NCI-H2029 treated with DMSO at 0.1 percent for 48 hours (cell line): ENCODE results near the gene GLI2.

Experiments used
- DNase-seq: peaks from one replicate; lab custom pipeline; 2025; lab: John Stamatoyannopoulos, UW

Gene GLI2

DNA sequence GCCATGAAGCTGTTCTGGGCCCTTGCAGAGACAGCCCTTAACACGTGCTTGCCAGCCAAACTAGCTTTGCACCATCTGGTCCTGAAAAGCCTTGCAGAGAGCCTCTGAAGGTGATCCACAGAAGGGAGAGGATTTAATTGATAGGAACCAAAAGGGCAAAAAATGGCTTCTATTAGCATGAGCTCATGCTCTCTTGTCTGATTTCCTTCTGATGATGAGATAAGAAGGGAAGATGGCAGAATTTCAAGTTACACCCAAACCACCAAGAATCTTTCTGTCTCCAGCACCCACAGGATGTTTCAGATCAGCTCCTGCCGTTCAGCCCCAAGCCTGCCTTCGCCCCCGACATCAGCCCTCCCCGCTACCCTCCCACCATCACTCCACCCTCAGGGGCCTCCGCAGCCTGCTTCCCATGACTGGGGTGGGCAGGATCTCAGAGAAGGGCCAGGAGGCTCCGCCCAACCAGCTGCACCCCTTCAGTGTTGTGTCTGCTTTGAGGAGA, 23.4 kb upstream of the GLI2 start:
- no peak for DNase-seq

DNA sequence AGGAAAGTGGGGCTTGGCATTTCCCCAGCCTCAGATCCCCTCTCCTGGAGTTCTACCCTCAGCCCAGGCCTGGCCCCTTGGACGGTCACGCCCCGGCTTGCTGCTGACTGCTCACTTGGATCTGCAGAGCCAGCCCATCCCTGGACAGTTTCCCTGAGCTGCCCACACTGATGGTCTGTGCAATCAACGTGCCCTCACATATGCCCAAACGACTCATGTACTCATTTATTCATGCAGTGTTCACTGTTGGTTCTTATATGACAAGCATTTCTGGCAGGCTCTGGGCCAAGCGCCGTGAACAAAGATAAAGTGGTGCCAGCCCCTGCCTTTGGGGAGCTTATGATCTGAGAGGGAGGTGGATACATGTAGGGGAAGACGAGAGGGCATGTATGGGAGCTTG, 20.3 kb upstream of the GLI2 start:
- no peak for DNase-seq

DNA sequence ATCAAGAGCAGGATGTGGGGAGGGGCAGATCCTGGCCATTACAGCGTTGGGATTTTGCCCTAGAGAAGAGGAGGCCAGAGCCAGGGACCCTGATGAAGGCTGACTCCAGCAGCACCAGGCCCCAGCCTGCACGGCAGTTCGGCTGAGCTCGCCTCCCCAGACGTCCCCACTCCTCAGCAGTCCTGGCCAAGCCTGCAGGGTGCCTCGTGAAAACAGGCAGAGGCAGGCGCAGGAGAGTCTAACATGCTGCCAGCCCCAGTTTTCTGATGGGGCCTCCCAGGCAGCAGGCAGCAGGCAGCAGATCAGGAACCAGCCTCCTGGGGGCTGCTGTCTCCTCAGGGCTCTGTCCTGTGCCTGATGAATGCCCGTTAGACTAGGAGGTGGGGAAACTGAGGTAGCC, 19.7 kb upstream of the GLI2 start:
- no peak for DNase-seq

DNA sequence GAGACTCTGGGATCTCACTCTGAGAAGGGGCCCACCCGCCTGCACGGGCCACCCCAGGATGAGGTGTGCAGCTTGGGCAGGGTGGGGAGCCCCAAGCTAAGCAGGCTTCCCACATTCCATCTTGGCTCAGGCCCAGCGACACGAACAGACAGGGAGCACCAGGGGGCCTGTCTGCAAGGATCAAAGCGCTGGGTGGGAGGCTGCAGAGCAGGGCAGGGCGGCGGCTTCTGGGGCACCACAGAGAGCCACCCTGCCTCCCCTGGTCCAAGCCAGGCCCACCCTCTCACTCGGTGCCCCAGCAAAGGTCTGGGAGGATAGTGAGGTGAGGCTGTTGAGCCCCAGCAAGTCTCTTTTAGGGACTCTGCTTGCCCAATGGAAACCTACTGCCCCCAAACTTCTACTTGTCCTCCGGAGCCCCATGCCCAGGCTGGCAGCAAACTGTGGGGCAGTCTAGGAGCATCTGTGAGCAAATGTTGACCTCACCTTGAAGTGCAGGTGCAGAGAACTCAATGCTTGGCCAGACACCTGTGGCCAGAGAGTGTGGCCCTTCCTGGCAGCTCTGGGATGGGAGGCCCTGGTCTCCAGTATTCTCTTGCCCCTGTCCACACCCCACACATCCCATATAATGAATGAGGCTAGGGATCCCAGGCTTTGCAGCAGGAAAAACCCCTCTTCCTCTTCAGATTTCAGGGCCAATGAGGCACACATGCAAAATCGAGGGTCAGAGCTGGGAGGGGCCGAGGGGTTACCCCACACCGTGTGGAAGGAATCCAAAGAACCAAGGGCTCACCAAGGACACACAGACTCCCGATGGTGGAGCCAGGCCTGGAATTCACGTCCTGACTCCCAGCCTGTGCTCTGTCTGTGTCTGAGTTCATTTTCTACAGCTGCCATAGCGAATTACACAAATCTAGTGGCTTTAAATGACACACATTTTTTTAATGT, 18.8 kb upstream of the GLI2 start:
- no peak for DNase-seq

DNA sequence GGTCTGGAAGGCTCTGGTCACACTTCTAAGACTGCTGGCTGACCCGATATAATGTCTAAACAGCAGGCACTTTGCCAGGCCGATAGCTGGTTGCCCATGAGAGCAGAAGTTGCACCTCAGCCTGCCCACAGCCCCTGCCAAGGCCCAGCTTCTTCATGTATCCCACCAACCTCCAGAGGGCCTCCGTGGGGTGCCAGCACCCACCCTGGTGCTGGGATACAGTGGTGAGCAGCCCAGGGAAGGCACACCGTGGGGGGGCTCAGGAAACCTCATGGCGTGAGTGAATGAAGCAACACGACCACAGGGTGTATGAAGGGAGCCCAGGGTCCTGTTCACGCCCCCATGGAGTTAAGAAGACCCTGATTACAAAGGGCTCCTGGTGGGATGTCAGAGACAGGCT, 16.2 kb upstream of the GLI2 start:
- DNase-seq = no peak

DNA sequence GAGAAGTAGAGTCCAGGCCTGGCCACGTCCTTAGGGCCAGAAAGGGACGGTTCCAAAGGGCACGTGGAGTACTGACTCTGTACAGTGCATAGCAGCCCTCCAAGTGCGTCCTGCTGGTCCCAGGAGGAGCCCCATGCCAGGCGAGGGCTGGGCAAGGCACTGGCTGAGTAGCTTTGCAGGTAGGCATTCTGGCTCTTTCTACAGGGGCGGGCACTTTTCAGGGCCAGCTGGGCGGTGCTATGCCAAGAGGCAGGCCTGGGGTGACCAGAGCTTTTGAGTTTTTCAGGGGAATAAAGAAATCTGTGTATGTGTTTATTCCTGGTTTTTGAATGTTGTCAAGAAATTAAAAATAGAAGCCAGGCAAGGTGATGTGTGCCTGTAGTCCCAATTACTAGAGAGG, 15.4 kb upstream of the GLI2 start:
- DNase-seq = no peak

DNA sequence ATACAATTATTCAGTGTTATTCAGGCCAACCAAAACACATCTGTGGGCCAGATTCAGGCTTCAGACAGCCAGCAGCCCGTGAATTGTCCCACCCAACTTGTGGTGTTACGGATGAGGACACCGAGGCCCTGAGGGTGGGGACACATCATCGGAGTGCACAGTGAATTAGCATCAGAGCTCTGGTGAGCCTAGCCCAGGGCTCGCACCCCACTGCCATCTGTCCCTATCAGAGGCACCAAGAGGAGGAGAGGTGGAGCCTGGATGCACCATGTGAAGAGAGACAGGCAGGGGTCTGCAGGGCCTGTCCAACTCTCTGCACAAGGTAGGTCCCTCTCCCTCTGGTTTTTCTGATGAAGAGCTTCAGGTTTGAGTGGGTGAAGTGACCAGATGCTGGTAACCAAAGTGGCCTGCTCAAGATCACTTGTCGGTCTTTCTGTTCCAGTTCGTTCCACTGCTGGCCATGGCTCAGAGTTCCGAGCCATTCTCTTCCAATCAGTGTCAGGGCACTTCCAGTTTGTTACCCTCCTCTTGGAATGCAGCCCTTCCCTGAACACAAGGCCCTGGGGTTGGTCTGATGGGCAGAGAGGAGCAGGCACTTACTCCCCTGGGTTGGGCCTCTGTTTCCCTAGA, 14.8 kb upstream of the GLI2 start:
- DNase-seq = no peak

DNA sequence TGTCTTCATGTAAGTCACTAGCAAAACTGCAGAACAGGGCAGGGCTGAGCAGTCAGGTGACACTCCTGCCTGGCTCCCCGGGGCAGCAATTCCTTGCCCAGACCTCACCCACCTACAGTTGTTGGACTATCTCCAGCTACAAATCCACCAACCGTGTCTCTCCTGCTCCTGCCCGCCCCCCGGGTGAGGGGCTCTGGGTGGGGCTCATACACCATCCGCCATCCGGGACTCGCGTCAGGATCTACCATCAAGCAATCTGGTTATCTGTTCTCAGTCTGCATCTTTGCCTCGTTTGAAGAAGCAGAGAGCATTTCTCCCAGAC, 13.5 kb upstream of the GLI2 start:
- DNase-seq = no peak

DNA sequence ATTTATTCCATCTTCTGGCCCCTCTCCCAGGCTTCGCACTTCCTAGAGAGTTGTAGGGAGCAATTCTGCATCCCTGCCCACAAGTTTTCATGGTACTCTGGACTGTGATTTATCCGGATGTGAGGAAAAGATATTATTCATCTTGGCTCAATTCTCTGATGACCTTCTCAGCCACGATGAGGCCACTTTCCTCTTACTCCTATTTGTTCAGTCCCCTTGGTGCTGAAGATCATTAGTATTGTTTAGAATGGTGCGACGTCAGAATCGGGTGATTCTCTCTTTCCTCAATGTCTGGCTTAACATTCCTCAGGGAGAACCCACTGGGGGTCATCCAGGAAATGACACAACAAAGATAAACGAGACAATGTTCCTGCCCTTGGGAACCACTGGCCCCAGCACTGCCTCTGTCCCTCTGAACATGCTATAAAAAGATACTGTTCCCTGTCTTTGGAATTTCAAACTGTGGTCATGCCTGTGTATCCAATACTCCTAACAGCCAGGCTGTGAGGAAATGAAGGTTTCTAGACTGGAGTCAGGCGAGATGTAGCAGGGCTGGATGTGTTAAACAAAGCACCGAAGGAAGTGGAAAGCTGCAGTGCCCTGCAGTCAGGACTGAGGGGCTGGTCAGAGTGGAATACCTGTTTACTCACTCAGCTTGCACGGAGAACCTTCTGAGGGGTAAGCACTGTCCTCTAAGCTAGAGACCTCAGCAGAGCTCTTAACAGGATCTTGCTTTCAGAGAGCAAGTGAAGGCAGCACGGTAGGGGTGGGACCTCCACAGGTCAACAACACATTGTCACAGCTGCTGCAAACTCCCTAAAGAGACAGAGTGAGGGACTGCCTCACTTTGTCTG, 12.9 kb upstream of the GLI2 start:
- DNase-seq = no peak

DNA sequence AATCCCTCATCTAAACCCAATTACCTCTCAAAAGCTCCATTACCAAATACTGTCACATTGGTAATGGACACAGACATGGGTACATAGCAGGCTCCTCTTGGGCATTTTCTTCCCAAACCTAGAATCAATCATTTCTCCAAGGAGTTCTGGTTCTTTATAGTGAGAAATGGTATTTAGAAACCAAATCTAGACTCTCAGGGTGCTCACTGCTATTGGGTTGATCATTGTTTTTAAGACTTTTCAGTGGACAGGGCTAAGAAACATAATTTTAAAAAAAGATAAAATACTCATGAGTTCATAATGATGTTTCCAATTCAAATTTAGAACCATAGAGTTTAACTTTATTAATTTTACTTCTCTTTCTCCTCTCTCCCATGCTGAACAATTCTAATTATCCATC, 9.4 kb upstream of the GLI2 start:
- DNase-seq = no peak

DNA sequence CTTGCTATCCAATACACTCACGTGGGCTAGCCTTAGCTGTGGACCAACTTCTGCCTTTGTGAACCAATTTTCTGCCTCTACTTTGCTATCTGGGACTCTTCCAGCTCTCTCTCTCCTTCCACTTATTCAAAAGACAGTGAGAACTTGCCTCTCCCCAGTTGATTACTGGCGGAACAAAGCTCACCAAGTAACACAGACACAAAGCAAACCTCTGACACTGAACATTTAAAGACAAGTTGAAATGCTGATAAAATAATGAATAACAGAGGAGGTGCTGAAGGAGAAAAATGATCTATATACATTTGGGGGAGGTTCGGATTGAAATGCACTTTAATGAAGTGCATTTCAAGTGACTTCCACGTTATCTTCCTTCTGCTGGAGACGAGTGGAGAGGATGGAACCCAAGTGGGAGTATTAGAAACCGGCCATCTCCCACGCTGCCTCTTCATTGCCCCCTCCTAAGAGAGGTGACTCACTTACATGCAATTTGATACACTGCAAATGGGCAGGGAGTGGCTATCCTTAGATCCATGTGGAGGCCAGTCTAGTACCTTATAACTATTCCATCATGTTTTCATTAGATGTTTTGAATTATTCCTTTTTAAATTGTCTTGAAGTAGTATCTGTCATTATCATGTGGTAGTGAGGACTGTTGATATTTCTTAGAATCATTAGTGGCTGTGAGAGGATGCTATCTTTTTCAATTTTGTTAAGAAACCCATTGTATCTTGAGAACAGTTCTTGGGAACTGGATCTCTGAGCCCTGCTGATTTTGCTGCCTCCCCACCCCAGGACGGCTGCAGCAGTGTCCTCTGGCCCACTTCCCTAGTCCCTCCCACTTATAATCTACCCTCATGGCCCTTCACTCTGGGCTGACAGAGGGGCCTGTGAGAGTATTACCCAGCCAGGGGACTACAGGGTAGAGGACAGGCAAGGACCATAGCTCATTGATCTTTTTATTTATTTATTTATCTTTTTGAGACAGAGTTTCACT, 6.0 kb upstream of the GLI2 start:
- no peak for DNase-seq

DNA sequence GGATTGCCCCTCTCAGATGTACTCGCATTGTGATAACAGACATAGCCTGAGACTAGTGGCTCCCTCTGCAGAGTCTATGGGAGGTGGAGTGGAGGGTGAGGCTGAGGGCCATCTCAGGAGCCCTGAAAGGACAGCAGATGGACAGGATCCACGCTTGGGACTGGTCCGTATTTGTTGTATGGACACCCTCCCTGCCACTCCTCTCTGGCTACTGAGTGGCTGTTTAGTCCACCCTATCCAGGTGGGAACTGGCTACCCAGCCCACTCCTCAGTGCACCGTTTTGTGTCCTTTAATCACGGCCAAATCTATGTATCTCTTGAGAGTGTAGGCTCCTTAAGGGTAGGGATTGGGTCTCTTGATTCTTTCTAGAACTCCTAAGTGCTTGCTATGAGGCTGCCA, 4.5 kb upstream of the GLI2 start:
- no peak for DNase-seq

DNA sequence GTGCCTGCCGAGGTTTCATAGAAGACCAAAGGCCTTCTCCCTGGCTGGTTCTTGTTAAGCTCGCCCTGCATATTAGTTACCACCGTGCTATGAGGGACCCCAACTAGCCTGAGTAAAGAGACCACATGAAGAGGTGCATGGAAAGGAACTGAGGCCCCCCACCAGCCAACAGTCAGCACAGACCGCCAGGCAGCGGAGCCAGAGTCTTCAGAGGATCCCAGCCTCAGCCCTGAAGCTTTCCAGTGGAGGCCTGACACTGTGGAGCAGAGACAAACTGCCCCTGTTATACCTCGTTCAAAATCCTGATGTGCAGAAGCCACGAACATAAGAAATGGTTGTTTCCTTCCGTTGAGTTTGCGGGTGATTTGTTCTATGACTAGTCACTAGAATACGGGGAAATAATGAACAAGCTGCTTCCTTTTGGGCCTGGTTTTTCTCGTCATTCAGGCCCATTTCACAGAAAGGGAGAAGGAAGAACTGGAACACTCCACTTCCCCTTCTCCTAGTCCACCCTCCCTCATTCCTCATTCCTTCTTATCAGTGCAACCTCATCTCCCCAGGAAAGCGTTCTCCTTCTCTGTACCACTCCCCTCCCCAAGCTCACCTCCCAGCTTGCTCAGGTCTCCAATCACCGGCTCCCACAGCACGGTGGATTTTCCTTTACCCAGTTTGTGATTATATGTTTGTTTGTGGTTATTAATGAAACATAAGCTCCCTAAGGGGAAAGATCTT, 3.0 kb upstream of the GLI2 start:
- no peak for DNase-seq

DNA sequence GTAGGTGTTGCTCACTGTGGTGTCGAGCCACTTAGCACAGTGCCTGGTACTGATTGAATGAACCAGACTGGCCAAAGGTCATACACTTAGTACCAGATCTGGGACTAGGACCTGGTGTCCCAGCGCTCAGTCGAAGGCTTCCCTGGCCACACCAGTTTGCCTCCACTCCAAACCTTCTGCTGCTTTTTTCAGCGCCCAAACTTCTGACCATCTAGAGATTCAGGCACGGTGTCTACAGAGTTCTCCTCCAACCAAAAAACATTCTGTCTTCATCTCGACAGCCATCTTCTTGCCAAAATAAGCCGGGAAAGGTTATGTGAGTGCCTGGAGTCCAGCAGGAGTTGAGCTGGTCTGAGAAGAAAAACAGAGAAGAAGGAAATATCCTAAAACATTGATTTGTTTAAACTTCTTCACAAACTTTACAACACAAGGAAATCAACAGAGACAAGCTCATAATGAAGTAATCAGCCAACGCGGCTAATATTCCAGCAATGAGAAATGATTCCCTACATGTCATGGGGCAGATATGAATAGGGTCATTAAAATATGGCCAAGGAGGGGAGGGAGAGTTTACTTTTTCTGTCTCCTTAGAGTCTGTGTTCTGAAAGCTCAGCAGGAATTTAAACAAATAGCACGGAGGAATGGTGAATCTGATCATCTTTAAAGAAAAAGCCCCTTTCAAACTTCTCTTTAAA, 2.3 kb upstream of the GLI2 start:
- no peak for DNase-seq

DNA sequence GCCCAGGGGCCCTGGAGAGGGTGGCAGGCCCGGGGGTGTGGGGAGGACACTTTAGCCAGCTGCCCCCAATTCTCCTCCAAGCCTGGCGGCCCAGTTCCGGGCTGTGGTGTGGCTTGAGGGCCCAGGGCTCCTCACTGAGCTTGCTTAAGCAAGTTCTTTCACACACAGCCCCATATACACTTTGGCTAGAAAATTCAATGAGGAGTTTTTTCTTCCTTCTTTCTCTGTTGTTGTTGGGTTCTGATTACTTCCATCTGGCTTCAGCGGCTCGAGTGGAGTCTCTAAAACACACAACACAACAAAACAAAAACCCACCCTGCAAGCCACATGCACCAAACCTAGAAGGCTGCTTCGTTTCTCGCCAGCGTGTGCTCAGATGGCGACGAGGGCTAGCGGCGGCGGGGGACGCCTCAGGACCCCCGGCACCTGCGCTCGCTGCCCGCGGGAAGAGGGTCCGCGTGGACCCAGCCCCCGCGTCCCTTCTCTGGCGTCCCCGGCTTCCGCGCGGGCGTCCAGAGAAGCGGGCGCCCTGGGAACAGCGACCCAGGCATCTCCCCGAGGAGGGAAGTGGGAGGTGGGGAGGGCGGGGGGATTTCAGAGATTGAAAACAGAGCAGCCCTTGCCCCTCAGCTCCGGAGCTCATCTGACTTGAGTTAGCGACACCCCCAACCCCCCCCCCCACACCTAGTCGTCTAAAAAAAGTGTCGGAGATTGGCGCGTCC, 577 bp upstream of the GLI2 start:
- no peak for DNase-seq

DNA sequence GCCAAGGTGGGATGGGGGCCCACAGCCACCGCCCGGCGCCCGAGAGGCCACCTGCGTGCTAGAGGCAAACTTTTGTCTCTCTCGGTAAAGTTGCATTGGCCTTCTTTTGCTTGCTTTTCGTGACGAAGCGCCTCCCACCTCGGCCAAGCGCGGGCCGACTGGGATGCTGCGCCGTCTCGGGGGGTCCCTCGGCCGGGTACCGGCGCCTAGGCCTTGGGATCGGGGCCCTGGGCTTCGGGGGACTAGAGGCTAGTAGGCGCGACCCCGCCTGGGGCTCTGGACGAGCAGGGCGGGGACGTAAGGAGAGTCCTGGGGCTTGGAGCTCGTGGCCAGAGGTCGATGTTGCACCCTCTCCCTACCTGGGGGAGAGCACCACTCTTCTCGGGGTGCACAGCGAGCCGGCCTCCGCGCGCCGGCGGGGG, 545 bp downstream of the GLI2 start:
- DNase-seq = no peak

DNA sequence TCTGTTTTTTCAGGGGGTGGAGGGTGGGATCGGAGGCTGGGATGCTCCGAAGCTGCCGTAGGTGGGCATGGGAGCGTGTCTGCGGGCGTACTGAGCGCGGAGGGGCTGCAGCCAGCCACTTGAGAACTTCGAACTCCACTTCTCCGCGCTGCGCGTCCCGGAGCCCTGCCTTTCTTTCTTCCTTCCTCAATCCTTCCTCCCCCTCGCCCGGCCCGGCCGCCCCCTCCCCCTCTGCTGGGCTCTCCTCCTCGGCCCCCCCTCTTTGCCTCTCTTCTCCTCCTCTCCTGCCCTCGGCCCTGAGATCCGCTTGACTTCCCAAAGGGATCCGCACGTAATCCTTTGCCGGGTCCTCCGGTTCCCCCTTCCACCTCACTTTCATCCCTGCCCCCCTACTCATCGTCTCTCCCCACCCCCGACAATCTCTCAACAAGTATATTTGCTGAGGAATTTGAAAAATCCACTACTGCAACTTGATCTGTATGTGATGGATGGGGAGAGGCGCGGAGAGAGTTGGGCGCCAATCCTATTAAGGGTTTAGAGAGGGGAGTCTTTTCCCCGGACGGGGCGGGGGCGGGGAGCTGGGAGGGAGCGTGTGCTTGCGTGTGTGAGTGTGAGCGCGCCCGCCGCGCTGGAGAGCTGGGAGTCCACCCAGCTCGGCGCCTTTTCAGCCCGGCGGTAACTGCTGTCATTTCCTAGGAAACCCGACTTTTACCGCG, 1.1 kb downstream of the GLI2 start:
- DNase-seq = no peak

DNA sequence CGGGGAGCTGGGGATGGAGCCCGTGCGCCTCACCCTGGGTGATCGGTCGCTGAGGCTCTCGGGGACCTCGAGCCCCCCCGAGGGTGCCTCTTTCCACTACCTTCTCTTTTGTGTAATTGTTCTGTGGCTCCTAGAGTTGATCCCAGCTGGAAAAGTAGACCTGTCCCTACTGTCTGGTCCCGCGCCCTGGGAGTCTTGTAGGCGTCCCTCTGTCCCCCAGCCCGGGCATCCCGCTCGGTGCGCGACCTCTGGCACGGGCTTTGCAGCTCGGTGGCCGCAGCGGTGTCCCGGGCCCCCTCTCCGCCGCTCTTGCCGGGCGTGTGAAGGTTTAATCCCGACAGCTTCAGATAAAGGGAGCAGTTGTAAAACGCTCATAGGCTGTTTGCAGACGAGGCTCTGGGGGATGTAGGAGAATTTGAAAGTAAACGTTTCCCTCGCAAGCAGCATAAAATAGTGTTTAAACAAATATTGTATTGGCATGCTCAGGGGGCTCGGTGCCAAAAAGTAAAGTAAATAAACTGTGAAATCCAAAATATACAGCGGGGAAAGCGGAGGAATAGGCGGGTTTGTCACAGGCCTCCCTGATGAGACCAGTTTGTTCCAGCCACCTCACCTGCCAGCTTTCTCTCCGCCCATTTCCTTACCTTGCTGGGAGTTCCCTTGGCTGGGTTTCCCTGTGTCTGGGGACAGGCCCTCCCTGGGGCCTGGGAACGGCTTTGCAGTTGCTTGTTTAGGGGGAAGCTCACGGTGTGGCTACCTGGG, 1.9 kb downstream of the GLI2 start:
- DNase-seq = peak; percentile 75
